HG03457 (cell line): ENCODE results near the gene CAPZA1.

Experiments
- ATAC-seq: cut with Tn5 transposase; IDR thresholded peaks from one replicate; pipeline ENCODE4 v1.9.1; 2021; ENCODE audit warnings: moderate number of reproducible peaks; ENCODE audit not compliant: unreplicated experiment

CAPZA1 gene

DNA sequence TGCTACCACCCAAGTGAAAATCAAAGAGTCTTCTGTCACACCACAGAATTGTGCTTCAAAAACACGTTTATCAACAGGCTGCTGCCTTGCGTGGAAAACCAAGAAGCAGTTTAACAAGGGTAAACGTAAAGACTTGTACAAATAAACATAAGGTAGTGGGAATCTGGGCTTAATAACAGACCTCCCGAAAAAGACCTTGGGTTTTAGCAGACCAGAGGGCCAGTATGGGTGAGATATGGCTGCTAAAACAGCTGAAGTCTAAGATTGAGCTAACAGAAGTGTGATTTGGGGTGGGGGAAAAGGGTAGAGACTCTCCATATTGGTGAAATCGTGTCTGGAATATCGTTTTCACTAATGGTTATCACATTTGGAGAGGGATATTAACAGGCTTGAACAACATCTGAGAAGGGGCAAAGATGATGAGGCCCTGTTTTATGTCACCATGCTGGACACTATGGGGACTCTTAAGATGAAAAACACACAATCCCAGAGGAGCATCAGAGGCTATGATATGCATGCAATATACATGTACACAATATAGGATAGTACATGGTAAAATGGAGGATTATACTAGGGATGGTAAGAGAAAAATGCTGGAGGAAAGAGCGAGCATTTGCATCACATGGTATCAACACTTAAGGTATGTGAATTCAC lies 56.2 kb downstream of the CAPZA1 start:
- no peak for ATAC-seq

DNA sequence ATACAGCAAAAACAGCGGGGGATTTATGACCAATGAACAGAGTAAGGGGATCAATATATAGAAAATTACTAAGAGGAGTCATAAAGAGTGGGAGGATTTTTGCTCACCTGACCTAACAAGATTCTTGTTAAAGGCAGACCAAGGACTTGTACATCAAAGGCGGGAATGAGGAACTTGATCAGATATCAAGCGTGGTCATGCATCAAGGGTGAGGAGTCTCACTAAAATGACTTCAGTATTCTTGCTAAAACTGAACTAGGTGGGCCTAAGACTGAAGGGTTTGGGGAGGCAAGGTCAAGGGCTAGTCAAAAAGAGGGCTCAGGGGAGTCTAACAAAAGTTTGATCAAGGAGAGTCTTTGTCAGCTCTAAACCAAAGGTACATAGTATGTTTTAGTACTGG lies 56.9 kb downstream of the CAPZA1 start:
- ATAC-seq = no peak

DNA sequence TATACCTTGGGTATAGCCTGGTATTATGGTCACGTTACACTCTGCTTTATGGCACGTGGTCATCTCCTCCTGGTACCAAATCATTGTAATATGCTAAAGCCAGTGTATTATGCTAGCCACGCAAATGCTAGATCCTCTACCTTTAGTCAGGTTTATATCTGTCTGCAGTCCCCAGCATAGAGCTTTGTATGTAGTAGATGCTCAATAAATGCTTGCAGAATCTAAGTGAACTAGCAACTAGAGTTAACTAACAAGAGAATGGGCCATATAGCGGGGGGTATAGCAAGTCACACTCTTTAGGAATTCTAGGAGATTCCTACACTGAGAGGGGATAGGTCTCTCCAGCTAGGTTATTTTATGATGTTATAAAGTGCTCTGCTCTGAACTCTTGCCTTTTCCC lies 57.9 kb downstream of the CAPZA1 start:
- no peak for ATAC-seq

DNA sequence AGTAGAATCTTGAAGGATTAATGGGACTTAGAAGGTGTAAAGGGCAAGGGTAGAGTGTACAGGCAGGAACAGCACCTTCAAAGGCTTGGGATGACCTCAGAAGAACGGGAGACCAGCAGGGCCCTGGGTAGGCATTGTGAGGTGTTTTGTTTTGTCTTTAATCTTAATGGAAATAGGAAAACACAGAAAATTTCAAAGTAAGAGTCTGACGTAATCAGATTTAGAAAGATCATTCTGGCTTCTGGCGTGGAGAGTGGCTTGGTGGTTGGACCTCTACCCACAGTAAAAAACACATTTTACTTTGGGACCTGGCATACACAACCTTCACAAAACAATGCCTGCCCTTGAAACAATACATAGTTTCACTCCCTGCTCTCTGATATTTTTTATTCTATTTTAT lies 59.0 kb downstream of the CAPZA1 start:
- no peak for ATAC-seq

DNA sequence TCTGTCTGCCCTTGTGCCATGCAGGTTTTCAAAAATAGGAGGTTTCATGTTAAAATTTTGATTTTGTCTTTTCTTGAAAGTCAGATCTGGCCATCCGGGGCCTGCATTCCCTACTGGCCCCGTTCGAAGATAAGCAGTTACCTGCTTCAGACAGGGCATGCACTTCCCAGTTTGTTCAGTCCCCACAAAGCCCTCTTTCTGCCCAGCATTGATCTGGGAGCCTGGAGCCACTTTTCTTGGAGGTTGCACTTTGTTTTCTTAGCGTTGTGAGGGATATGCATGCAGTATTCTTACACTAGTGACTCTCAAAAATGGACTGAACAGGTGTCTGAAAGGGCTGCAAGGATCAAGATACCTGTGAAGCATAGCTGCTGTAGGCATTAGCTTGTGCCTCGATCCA lies 66.3 kb downstream of the CAPZA1 start:
- ATAC-seq = no peak

DNA sequence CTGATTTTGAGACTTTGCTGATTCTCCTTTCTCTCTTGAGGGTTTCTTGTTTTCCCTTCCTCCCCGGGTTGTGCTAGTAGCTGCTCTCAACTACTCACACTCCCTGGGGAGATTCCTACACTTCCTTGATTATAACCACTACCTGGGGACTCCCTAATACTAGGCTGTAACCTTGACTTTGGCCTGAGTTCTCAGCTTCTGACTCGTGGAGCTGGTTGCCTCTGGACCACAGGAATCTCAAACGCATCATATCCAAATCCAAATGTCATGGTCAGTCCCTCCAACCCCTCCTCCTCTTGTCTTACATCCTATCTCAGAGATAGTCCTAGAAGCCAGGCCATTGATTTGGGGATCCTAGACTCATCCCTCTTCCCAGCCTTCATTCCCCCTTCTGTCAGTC lies 66.8 kb downstream of the CAPZA1 start:
- ATAC-seq = no peak

DNA sequence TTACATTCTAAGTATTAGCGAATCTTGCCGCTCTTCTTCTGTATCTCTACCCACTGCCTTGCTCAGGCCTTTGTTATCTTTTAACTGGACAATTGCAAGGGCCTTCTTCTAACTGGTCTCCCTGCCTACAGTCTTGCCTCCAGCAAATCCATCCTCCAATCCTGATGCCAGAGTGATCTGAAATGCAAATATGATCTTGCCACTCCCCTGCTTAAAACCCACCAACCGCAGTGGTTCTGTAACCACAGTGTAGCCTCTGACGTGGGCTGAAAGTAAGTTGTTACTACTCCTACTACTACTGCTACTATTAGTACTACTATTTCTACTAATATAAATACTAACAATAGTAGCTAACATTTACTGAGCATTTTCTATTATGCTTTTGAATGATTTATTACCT lies 67.2 kb downstream of the CAPZA1 start:
- no peak for ATAC-seq

DNA sequence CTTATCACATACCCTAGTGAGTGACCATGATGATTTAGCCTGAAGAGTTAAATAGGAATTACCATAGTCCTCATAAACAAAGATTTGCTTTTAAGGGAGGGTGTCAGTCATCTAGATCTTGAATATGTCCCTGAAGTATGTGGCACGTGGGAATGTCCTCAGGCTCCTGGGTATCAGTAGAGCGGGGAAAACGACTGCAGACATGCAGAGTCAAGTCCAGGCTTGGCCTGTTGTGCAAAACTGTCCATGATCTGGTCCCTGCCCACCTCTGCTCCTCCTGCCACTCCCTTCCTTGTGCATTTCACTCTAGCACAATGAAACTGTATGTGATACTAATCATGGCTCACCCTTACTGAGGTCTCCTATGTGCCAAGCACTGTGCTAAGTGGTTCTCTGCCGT lies 67.7 kb downstream of the CAPZA1 start:
- ATAC-seq = no peak

DNA sequence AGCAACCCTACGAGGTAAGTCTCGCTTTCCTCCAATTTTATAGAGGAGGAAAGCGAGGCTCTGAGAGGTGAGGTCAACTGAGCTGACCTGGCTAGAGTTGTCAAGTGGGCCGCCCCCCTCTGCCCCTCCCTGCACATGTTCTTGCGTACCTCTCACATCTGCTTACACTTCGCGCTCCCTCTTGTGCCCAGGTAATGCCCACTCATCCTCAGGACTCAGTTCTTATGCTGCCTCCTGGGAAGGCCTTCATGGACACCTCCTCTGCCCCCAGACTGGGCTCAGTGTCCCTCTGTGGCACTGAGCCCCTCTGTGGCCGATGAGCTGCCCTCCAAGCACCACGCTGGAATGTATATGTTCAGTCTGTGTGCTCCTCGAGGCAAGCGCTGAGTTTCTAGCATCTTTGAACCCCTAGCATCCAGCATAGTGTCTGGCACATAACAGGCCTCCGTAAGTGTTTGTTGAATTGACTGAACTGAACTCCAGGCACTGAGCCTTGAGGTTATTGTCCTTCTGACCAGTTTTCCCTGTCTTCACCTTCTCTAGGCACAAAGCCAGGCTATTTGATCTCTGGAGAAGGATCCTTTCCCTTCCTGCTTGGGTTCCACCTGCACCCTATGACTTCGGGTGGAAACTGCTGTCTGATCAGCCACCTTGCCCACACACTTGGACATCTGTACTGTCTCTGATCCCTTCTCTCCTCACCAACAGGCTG lies 68.3 kb downstream of the CAPZA1 start:
- no peak for ATAC-seq

DNA sequence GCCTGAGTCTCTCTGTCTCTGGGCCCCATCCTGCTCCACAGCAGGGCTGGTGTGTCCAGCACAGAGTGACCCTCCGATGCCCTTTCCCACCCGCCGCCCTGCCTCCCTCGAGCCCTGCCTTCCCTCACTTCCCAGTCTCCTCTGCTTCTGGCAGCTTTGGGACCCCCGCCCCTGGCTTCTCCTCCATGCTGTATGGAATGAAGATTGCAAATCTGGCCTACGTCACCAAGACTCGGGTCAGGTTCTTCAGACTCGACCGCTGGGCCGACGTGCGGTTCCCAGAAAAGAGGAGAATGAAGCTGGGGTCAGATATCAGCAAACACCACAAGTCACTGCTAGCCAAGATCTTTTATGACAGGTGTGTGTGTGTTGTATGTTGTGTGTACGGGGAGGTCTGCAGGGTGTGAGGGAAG lies 69.2 kb downstream of the CAPZA1 start:
- no peak for ATAC-seq

DNA sequence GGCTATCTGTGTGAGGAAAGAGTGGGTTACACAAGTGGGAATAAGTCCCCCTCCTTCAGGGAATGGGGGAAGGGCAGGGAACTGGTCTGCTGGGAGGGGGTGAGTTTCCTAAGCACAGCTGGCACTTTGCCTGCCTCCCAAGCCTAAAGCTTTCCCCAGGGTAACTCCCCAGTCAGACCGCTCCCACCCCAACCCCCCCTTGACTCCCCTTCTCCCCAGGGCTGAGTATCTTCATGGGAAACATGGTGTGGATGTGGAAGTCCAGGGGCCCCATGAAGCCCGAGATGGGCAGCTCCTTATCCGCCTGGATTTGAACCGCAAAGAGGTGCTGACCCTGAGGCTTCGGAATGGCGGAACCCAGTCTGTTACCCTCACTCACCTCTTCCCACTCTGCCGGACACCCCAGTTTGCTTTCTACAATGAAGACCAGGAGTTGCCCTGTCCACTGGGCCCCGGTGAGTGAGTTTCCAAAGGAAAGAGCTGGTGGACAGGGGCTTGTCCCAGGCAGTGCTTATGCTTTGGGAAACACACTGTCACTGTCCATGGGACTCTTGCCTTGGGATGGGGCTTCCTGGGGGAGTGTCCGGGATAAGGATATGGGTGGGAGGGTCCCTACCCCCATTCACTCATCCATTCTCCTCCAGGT lies 69.7 kb downstream of the CAPZA1 start:
- ATAC-seq = no peak

DNA sequence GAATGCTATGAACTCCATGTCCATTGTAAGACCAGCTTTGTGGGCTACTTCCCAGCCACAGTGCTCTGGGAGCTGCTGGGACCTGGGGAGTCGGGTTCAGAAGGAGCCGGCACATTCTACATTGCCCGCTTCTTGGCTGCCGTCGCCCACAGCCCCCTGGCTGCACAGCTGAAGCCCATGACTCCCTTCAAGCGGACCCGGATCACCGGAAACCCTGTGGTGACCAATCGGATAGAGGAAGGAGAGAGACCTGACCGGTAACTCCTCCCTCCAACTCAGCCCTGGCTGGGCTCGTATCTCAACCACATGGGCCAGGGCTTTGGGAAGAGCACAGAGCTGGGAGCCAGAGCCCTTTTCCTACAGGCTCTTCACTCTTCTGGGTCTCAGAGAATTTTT lies 70.2 kb downstream of the CAPZA1 start:
- no peak for ATAC-seq

DNA sequence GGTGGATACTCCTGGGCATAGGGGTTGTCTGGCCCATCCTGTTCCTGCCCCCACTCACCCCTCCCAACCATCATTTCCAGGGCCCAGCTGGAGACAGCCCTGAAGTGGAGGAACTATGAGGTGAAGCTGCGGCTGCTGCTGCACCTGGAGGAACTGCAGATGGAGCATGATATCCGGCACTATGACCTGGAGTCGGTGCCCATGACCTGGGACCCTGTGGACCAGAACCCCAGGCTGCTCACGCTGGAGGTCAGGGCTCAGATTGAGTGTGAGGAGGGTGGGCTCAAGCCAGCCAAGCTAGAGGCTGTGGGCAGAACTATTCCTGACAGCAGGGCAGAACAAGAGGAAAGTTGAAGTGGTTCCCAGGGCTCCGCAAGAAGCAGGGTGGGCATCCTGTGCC lies 73.0 kb downstream of the CAPZA1 start:
- ATAC-seq = no peak

DNA sequence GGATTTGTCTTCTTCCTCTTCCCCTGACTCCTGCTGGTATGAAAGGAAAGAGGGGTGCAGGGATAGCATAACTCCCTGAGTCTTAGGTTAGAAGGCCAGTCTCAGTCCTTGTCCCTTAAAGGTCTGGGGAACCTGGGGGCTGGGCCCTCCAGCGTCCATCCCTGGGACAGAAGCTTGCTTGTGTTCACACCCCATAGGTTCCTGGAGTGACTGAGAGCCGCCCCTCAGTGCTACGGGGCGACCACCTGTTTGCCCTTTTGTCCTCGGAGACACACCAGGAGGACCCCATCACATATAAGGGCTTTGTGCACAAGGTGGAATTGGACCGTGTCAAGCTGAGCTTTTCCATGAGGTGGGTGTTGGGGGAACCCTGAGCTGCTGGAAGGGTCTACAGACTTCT lies 74.2 kb downstream of the CAPZA1 start:
- ATAC-seq = no peak

DNA sequence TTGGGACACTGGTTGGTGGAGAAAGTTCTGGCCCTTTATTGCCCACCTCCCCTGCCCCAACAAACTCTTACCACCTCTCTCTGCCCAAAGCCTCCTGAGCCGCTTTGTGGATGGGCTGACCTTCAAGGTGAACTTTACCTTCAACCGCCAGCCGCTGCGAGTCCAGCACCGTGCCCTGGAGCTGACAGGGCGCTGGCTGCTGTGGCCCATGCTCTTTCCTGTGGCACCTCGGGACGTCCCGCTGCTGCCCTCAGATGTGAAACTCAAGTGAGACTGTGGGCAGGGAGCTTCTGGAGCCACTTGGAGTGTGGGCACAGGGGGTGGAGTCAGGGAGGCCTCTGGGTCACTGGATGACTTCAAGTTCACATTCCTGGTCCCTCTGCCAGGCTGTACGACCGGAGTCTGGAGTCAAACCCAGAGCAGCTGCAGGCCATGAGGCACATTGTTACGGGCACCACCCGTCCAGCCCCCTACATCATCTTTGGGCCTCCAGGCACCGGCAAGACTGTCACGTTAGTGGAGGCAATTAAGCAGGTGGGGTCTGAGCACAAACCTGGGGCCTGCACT lies 74.8 kb downstream of the CAPZA1 start:
- ATAC-seq = no peak

DNA sequence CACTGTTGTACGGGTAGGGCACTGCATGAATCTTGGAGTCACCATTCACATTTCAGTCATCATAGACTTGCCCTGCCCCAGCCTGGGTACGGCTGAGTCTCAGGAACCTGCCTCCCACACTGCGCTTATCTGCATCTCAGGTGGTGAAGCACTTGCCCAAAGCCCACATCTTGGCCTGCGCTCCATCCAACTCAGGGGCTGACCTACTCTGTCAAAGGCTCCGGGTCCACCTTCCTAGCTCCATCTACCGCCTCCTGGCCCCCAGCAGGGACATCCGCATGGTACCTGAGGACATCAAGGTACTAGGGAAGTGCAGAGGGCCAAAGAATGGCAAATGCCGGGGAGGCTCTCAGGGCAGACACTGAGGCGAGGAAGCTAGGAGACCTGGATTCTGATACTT lies 75.6 kb downstream of the CAPZA1 start:
- no peak for ATAC-seq

DNA sequence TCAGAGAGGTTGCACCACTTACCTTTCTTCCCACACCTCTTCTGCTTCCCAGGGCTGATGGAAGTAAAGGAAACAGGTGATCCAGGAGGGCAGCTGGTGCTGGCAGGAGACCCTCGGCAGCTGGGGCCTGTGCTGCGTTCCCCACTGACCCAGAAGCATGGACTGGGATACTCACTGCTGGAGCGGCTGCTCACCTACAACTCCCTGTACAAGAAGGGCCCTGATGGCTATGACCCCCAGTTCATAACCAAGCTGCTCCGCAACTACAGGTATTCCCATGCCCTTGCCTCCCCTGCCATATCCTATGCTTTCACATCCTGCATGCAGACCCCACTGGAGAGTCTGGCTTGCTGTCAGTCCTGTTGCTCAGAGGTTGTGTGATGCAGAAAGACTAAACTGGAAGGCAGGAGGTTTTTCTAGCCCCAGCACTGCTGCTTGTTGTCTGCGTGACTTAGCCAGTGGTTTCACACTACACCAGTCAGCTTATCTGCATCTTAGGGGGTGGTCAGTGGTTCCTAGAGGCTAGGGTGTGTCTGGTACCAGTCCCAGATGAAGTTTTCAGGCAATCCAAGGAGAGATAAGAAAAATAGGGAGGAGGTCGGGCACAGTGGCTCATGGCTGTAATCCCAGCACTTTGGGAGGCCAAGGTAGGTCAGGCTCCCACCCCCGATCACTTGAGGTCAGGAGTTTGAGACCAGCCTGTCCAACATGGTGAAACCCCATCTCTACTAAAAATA lies 77.1 kb downstream of the CAPZA1 start:
- no peak for ATAC-seq

DNA sequence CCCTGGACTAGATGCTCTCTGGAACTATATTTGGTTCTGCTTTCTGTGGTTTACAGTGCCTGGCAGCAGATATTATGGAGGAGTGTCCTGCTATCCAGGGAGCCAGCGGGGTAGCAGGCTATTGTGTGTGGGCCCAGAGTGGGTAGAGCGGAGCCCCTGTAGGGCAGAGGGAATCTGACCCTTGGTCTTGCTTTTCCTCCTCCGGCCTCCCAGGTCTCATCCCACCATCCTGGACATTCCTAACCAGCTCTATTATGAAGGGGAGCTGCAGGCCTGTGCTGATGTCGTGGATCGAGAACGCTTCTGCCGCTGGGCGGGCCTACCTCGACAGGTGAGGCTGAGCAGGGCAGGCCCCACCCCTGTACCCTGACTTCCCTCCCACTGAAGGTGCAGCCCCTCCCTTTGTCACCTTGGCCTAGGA lies 78.2 kb downstream of the CAPZA1 start:
- no peak for ATAC-seq

DNA sequence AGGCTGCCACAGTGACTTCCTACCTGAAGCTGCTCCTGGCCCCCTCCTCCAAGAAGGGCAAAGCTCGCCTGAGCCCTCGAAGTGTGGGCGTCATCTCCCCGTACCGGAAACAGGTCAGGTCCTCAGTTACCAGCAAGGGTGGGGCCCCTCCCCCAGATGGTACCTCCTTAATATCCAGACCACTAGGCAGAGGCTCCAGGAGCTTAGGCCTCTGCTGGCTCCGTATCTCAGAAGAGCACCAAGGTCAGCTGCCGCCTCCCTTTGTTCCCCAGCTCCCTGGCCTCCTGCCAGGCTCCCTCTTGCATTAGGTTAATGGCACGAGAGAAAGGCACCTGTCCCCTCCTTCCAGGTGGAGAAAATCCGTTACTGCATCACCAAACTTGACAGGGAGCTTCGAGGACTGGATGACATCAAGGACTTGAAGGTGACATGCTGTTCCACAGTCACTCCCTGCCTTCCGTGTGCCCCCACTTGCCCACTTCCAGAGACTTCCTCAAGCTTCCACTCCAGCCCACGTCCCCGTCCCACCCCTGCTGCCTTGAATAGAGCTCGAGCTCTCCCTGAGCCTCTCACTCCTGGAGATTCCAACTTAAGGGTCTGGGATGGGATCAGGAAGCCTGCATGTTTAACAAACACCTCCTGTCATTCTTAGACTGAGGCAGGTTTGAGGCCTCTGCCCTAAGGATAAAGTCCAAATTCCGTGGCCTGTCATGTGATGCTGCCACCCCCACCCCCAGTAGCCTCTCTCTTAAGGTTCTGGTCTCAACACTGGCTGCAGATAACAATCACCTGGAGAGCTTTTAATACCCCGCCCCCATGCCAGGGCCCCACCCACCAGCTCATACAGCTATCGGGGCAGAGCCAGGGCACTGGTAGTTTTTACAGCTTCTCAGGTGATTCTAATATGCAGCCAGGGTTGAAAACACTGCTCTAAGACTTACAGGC lies 79.0 kb downstream of the CAPZA1 start:
- ATAC-seq = no peak

DNA sequence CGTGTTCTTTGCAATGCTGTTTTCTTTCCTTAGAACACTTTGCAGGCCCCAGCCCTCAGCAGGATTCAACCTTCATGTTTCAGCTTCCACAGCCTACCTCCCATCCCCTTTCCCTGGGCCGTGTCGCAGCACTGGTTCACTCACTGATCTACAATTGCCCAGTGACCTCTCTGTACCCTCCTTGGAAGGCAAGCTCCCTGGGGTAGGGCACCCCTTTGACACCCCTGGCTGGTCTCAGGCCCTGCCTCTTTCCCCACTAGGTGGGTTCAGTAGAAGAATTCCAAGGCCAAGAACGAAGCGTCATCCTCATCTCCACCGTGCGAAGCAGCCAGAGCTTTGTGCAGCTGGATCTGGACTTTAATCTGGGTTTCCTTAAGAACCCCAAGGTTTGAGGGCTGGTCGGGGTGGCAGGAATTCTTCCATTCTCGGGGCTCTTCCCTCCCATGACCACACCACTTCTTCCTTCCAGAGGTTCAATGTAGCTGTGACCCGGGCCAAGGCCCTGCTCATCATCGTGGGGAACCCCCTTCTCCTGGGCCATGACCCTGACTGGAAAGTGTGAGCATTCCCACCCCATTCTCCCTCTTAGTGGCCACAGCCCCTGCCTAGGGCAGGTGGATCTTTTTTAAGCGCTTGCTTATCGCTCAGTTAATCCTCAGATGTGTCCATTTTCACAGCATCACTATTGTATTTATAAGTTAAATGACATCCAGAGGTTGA lies 80.0 kb downstream of the CAPZA1 start:
- ATAC-seq = no peak
